Cardiac septum (tissue), 1 donor: Measurements from ENCODE around the gene ABAT. TPM values are rescaled to one million over a fixed set of nuclear protein-coding genes. Genes with fewer than 3 reads are reported as not detected.
"Not testable (repeated sequence)": the region's sequence is repeated elsewhere in the genome, so short reads cannot be mapped to it uniquely, and the experiment has no call there.

Source experiments
- DNase-seq: peaks from one replicate; pipeline ENCODE4 v3.0.0-alpha.2; 2020; ENCODE audit warnings: low spot score
- intact Hi-C: fragments of 100-400 bp; cut with DNase I; formaldehyde crosslinking; loops from one replicate; pipeline ENCODE4 v1.14.0; 2022
- total RNA-seq: library from RNA; stranded (reverse); fragmentation: NEBNext Ultra II Directional; extraction: Animal tissue kit (Norgen Biotek cat#: 25700); gene quantifications from one replicate; pipeline ENCODE4 v1.2.1, GENCODE V29; 2021
- donor health status: DM: no; HTN: no; CAD: no.

ABAT gene
- total RNA-seq, 1 donor from 2014 or later, result 25.8 TPM

GRCh38 chr16:8676737-8677375, 2.4 kb downstream of the ABAT start:
- intact Hi-C loops, result no loop called here

GRCh38 chr16:8677481-8677880, 3.1 kb downstream of the ABAT start:
- DNase-seq, result no peak
- intact Hi-C loops, result no loop called here

More at GRCh38 chr16:8676737-8677375, 2.4 kb downstream of the ABAT start:
- DNase-seq, result no peak

- DNase-seq, result no peak
- intact Hi-C loops, result no loop called here
Observed at GRCh38 chr16:8678068-8678927, 3.9 kb downstream of the ABAT start.

GRCh38 chr16:8679151-8679550, 4.7 kb downstream of the ABAT start:
- no peak for DNase-seq
- intact Hi-C loops, result no loop called here

- DNase-seq, result no peak
- intact Hi-C loops, result no loop called here
Observed at GRCh38 chr16:8682551-8683259, 8.3 kb downstream of the ABAT start.

- DNase-seq, result no peak
- intact Hi-C loops, result no loop called here
Observed at GRCh38 chr16:8683640-8684039, 9.2 kb downstream of the ABAT start.

- intact Hi-C loops, result no loop called here
- no peak for DNase-seq
Observed at GRCh38 chr16:8685617-8686016, 11.2 kb downstream of the ABAT start.

- no peak for DNase-seq
- intact Hi-C loops, result no loop called here
Observed at GRCh38 chr16:8686031-8686621, 11.7 kb downstream of the ABAT start.

GRCh38 chr16:8686879-8687278, 12.5 kb downstream of the ABAT start:
- intact Hi-C loops, result no loop called here
- DNase-seq, result no peak

GRCh38 chr16:8689686-8690085, 15.3 kb downstream of the ABAT start:
- no peak for DNase-seq
- intact Hi-C loops, result no loop called here

GRCh38 chr16:8691728-8692127, 17.3 kb downstream of the ABAT start:
- no peak for DNase-seq
- intact Hi-C loops, result no loop called here

GRCh38 chr16:8694795-8695728, 20.6 kb downstream of the ABAT start:
- intact Hi-C loops, result no loop called here
- no peak for DNase-seq

GRCh38 chr16:8696880-8697279, 22.5 kb downstream of the ABAT start:
- intact Hi-C loops, result no loop called here
- no peak for DNase-seq

GRCh38 chr16:8697965-8698364, 23.5 kb downstream of the ABAT start:
- intact Hi-C loops, result no loop called here
- no peak for DNase-seq

GRCh38 chr16:8703693-8704092, 29.3 kb downstream of the ABAT start:
- intact Hi-C loops, result loop anchor here (10.0 kb wide), 1 partner anchor 61 kb away; no protein-coding TSS in a partner anchor
- no peak for DNase-seq

- no peak for DNase-seq
- intact Hi-C loops, result loop anchor here (10.0 kb wide), 1 partner anchor 61 kb away; no protein-coding TSS in a partner anchor
Observed at GRCh38 chr16:8704098-8704497, 29.7 kb downstream of the ABAT start.

- not testable (repeated sequence) for DNase-seq
- intact Hi-C loops, result loop anchor here (10.0 kb wide), 1 partner anchor 60 kb away; no protein-coding TSS in a partner anchor
Observed at GRCh38 chr16:8705100-8705822, 30.8 kb downstream of the ABAT start.

GRCh38 chr16:8708536-8708935, 34.1 kb downstream of the ABAT start:
- DNase-seq, result no peak
- intact Hi-C loops, result loop anchor here (10.0 kb wide), 1 partner anchor 56 kb away; no protein-coding TSS in a partner anchor
